K562 (cell line): ENCODE measurements around the gene ZNF385D.

Experiments
- CTCF ChIP-seq, 3 experiments: IDR thresholded peaks in 2 of 3; conservative IDR thresholded peaks in 1 of 3; 2 replicates each; pipeline ENCODE4 v1.5.1; 2011 to 2012; ENCODE audit warnings: low read length in 3 of 3, mild to moderate bottlenecking in 3 of 3, control low read depth in 2 of 3, improper control_type of control experiment in 1 of 3, inconsistent platforms in 1 of 3, low read depth in 1 of 3, mixed read lengths in 1 of 3, moderate library complexity in 1 of 3; ENCODE audit not compliant: insufficient read depth in 2 of 3
- EP300 ChIP-seq: IDR thresholded peaks from 2 replicates; pipeline ENCODE4 v1.6.1; 2012; ENCODE audit warnings: low read length, improper control_type of control experiment
- HDAC2 ChIP-seq: fragments of 450-650 bp; IDR thresholded peaks from 2 replicates; pipeline ENCODE4 v1.6.1; 2016; ENCODE audit warnings: mild to moderate bottlenecking
- SIN3A ChIP-seq, 2 experiments: fragments of 150-350 bp in 1 of 2; IDR thresholded peaks; 2 replicates each; pipeline ENCODE4 v1.6.1; 2011 to 2016; ENCODE audit warnings: borderline replicate concordance in 2 of 2, low read depth in 2 of 2, low read length in 2 of 2, mild to moderate bottlenecking in 2 of 2, moderate library complexity in 2 of 2; ENCODE audit not compliant: control insufficient read depth in 1 of 2
- ZBTB9 ChIP-seq: fragments of 450-650 bp; formaldehyde crosslinking; IDR thresholded peaks from 2 replicates; pipeline ENCODE4 v1.4.0; 2020; ENCODE audit warnings: mild to moderate bottlenecking, moderate library complexity

- TF ChIP-seq EP300 (no peak), CTCF (IDR thresholded peaks at IDR 0.05 in 2 of 3, conservative IDR thresholded peaks at IDR 0.05 in 1 of 3; ENCODE audit: insufficient read depth in 2 of 3, low read depth in 1 of 3, low read length in 3 of 3) (no peak), HDAC2 (no peak), ZBTB9 (CRISPR knock-in tag) (no peak), SIN3A (IDR thresholded peaks at IDR 0.05; ENCODE audit: borderline replicate concordance in 2 of 2, control insufficient read depth in 1 of 2, low read depth in 2 of 2, low read length in 2 of 2) (no peak)
Observed at GRCh38 chr3:21673393-21673792, 77.6 kb downstream of the ZNF385D start.
